ENCODE data around the gene ANKRD40CL.

The ANKRD40CL gene

GRCh38 chr17:50715471-50715870, 51.8 kb downstream of the ANKRD40CL start:
- no peak for DNase-seq (ENCODE audit: low spot score)

- no peak for DNase-seq (ENCODE audit: low spot score)
Measured at GRCh38 chr17:50712641-50713040, 54.7 kb downstream of the ANKRD40CL start.
